ENCODE data around the gene BAD.

Gene BAD

DNA sequence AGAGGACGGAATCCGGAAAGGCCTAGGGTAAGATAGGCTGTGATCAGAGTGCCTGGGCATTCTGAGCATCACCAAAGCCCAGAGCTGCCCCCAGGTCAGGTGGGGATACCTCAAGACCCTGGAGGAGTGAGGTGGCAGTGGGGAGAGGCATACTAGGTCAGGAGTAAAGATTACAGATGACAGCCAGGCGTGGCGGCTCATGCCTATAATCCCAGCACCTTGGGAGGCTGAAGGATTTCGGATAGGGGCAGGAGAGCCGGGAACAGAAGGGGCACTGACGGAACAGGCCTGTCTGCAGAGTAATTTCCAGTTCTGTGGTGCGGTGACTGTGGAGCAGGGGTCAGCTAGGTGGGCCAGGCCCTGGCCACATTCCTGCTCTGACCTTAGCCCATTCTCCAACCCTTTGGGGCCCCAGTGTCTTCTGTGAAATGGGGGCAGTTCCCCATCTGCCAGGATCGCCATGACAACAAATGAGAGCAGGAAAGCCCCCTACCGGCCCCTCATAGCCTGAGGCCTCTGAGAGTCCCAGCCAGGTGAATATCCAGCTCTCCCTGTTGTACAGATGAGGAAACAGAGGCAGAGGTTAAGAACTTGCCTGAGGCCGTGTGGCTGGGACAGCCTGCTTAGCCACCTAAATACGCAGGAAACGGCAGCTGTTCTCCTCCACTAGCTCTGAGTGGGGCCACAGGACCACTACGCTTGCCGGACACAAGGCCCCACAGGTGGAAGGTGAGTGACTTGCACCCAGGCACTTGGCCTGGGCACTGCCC, 9.2 kb downstream of the BAD start:
- no peak for DNase-seq

DNA sequence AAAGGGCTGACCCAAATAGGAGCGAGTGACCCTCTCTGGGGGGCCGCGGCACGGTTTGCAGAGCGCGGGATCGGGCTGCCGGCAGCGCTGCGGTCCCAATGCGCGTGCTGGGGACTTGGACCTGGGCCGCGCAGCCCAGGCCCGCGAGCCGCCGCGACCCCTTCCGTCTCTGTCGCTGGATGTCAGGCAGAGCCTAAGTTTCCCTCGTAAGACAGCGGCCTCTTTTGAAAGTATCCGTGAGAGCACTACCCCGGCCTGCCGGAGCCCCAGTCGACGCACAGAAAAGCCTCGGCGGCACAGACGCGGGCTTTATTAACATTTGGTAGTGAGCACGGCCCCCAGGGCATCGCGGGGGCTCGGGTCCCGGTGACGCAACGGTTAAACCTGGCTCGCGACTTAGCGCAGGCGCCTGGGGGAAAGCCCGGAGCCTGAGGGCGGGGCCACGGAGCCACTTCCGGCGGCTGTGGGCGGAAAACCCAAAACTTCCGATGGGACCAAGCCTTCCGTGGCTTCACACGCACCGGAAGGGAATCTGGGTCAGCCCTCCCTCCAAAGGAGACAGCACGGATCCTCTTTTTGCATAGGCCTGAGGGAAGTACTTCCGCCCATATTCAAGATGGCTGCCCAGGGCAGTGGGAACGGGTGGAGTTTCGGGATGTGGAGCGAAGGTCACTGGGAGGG, 14.8 kb downstream of the BAD start:
- DNase-seq: peak; percentile 99

DNA sequence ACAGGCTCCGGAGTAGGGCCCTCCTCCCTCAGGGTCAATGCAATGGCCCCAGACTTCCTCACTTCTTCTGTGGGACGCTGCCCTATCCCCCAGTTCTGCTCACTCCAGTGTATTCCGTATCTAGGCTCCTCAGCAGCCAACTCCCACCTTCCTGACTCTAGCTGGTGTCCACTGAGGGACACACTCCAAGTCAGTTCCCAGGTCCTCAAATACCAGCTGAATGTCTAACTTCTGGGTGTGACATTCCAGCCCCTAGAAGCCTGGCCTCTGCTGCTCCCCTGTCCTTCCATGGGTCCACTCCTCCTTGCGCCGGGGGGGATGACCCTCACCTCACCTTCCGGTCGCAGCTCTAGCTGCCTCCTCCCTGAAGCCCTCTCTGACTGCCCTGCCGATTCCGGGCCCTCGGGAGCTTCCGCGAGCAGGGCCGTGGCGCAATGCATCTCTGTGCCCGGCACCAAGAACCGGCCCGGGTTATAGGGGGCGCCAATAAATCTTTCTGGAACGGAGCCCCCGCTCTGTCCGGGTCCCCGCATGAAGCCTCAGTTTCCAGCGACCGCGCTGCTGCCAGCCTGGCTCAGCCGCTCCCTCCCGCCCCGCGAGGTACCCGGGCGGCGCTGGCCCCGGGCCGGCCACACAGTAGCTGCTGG, 15.4 kb downstream of the BAD start:
- DNase-seq: no peak

DNA sequence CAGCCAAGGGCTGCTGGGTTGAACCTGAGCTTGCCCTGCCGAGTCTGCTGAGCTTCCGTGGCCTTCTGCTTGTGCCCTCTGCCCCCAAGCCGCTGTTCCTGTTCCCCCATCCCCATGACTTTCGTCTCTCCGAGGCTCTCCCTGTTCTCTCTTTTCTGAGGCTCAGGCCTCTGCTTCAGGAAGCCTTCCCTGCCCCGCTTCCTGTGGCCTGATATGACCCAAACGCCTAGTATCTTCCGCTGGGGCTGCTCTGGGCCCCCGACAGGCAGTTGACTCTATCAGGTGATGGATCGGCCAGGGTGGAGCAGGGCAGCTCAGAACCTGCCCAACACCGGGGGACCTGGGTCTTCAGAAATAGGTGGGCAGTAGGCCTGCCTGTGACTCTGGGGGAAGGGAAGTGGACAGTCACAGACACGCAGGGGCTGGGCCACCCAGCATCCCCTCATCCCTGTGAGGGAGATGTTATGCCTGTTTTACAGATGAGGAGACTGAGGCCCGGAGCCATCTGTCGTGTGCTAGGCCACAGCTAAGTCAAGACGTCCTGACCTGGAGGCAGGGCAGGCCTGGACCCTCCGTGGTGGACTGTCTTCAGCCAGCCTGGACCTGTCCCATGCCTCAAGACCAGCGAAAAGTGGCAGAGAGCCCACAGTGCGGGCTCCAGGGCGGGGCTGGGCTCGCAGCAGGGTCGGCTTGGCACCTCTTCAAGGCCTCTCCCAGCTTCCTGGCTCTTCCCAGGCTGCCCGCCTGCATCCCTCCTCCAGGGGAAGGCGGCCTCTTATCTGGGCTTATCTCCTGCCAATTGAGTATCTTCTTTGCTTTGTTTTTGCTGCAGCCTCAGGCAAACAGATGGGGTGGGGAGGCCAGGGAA, 16.2 kb downstream of the BAD start:
- DNase-seq: no peak

DNA sequence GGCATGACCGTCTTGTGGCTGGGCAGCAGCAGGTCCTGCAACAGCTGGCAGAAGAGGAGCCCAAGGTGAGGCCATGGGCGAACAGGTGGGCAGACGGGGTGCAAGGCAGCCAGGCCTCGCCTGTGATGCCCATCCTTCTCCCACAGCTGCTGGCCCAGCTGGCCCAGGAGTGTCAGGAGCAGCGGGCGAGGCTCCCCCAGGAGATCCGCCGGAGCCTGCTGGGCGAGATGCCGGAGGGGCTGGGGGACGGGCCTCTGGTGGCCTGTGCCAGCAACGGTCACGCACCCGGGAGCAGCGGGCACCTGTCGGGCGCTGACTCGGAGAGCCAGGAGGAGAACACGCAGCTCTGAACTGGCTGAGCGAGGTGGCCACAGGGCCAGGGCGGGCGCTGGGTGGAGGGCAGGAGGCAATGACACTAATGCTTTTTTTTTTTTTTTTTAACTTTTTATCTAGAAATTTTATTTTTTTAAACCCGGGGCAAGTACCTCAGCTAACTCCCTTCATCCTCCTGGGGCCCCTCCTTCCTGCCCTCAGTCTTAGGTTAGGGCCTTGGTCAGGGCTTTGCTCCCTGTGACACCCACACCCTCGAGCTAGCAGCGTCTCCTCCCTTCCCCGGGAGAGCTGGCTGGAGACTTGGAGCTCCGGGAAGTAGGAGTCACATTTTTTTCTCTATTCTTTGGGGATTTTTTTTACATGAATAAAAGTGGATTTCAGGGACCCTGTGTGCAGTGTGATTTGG, 17.1 kb downstream of the BAD start:
- no peak for DNase-seq

DNA sequence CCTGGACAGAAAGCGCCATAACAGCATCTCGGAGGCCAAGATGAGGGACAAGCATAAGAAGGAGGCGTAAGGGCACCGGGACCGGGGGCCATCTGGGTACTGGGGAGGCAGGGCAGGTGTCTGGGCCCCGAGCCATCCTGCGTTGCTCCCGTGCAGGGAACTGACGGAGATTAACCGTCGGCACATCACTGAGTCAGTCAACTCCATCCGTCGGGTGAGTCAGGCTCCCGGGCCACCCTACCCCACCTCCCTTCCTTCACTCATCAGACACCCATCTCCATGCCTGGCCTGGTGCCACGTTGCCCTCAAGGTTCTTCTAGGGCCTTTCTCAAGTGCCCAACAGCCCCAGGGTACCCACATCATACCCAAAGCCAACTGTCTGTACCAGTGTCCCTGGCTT, 18.1 kb downstream of the BAD start:
- DNase-seq: no peak

DNA sequence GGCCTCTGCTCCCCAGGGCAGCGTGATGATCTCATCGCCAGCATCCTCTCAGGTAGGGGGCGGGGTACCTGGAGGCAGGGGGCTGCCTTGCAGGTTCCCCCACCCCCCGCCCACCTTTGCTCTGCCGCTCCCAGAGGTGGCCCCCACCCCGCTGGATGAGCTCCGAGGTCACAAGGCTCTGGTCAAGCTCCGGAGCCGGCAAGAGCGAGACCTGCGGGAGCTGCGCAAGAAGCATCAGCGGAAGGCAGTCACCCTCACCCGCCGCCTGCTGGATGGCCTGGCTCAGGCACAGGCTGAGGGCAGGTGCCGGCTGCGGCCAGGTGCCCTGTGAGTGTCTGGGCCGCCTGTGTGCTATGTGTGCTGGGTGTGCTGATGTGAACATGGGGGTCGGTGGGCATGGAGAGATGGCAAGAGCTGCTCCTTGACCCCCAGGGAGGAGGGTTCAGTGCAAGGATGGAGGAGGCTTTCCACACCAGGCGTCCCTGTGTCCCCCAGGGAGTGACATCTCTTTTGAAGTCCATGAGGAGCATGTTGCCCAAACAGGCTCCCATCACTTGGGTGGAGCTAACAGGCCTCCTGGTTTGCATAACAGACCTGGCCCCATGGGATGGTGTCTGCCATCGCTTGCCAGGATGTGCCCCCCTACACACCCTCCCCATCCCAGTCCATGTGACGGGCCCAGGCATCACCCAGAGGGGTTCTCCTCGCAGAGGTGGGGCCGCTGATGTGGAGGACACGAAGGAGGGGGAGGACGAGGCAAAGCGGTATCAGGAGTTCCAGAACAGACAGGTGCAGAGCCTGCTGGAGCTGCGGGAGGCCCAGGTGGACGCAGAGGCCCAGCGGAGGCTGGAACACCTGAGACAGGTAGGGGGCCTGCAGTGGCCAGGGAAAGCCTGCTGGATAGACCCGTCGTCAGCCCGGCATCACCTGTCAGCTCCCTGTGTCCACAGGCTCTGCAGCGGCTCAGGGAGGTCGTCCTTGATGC, 19.0 kb downstream of the BAD start:
- DNase-seq: no peak

DNA sequence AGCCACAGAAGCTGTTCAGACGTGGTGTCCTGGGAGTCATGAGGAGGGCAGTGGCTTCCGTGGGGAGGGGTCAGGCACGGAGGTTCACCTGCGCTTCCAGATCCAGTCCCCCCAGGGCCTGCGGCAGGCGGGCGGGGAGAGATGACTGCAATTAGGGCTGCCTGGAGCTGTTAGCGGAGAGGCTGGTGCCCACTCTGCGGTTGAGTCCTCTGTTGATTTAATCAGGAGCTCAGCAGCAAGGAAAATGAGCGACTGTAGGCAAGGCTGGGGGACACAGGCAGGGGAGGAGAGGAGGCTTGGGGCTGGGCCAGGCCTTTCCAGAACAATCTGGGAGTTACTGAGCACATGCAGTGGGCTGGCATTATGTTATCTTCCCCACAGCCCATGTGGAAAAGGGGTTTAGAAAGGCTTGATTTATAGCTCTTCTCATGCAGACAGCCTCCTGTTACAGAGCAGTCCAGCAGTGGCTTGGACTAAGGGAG, 20.1 kb downstream of the BAD start:
- no peak for DNase-seq

DNA sequence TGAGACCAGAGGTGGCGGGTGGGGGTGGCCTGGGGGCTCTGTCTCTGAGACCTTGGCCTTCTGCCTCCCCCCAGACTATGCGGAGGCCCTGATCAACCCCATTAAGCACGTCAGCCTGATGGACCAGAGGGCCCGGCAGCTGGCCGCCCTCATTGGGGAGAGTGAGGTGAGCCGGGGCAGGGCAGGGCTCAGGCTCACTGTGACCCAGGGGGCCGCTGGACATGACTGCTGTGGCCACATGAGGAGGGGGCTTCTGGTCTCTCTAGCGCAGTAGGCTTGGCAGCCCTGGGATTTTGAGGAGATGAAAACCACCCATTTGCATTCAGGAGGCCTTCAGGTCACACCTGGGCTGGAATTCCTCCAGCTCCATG, 20.5 kb downstream of the BAD start:
- no peak for DNase-seq

DNA sequence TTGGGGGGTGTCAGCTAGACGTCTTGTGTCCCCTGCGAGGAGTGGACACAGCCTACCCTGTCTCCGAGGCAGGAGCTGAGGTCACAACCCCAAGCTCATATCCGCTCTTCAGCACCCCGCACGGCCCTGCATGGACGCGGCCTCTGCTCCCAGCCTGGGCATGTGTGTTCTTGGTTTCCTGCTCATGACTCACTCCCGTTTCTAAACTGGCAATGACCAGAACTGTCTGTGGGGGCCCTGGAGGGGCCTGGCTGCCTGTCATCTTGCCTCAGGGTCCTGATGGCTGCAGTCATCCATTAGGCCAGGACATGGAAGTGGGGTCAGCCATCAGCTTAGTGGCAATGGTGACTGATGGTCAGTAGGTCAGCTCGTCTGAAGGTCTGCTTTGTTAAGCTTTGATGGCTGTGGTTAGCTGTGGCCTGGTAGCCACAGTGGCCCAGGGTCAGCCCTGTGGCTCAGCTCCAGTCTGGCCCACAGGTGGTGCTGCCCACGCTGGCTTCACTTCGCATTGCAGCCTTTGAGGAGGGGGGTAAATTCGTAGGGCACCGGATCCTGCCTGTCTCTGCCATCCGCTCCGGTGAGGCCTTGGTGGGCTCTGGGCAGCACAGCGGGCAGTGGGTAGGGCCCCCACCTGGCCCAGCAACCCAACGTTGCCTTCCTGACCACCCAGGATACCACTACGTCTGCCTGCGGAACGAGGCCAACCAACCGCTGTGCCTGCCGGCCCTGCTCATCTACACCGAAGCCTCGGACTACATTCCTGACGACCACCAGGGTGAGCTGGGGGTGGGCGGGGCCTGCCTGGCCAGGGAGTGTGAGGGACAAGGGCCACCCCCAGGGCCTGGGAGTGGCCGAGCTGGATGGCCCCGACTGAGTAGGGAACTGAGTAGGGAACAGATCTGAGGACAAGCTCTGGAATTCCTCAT, 21.2 kb downstream of the BAD start:
- DNase-seq: no peak

DNA sequence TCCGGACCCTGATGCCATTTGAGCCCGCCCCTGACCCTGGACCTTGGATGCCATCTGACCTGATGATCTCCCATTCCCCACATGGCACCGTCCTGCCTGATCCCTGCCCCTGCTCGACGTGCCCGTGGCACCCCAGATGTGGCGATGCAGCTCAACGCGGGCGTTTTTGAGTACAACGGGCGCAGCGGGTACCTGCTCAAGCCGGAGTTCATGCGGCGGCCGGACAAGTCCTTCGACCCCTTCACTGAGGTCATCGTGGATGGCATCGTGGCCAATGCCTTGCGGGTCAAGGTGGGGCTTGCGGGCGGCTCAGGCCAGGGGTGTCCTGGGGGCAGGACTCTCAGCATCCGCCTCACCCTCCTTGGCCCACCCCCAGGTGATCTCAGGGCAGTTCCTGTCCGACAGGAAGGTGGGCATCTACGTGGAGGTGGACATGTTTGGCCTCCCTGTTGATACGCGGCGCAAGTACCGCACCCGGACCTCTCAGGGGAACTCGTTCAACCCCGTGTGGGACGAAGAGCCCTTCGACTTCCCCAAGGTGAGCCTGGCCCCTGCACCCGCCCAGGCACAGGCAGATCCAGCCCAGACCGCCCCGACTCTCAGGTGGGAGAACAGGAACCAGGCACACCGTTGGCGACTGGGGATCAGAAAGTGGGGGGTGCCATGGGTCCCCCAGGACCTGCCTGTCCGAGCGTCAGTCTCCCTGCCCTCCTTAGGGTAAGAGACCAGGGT, 22.0 kb downstream of the BAD start:
- no peak for DNase-seq

DNA sequence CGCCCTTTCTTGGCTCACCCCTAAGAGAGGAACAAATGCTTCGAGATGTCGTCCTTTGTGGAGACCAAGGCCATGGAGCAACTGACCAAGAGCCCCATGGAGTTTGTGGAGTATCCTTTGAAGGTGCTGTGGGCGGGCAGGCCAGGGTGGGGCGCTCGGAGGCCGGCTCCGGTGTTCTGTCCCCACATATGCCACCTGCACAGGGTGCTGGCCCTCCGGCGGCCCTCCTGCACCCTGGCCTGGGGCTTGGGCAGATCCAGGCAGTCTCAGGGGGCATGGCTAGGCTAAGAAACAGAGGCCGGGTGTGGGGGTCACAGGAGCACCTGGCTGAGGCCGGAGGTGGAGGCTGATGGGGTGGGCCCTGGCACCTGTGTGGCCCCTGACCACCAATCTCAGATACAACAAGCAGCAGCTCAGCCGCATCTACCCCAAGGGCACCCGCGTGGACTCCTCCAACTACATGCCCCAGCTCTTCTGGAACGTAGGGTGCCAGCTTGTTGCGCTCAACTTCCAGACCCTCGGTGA, 22.8 kb downstream of the BAD start:
- DNase-seq: no peak

DNA sequence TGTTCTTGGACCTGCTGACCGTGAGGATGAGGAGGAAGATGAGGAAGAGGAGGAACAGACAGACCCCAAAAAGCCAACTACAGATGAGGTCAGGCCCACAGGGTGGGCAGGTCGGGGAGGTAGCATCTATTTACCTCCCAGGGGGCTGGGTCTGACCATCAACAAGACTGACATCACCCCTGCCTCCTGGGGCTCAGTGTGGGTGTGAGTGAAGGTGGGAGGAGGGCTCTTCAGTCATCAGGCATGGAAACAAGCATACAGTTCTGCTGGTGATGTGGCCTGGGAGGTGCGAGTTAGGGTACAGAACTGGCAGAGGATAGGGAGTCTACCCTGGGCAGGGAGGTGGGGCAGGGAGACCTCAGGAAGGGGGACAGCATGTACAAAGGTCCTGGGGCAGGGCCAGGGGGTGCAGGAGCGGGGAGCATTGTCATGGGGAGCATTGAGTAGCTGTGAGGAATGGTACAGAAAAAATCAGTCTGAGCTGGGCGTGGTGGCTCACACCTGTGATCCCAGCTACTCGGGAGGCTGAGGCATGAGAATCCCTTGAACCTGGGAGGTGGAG, 24.2 kb downstream of the BAD start:
- DNase-seq: no peak

DNA sequence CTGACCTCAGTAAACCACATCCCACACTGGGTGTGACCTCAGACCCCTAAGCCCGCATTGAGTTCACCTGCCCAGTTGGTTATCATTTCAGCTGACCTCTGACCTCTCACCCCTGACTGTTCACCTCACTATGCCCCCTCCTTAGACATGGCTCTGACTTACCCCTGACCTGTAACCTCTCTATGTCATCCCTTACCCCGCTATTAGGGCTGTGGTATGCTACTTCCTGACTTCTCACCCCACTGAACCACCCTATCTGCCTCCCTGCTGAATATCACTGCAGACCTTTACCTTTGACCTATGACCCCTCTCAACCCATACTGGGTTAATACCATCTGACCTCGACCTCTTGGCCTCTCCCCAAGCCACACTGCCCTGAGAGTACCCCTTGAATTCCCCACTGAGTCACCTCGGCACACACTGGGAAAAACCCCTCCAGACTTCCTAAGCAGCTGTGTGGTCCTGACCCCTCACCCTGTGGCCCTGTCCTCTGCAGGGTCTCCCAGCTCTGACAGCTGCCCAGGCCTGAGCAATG, 24.9 kb downstream of the BAD start:
- no peak for DNase-seq

DNA sequence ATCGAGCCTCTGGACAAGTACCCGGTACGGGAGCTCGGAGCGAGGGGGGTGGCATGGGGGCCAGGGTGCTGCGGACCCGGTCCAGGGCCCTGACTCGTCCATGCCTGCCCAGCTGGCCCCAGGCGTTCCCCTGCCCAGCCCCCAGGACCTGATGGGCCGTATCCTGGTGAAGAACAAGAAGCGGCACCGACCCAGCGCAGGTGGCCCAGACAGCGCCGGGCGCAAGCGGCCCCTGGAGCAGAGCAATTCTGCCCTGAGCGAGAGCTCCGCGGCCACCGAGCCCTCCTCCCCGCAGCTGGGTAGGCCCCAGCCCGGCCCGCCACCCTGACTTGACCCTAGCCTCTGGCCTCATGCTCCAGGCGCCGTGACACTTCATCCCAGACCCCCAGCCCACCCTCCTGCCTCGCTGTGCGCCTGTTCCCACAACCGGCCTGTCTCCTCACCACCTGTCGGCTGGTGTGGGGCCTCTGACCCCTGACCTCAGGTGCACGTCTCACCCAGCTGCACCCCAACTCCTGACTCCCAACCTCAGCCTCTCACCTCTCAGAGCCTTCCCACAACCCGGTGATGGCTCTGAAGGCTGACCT, 25.4 kb downstream of the BAD start:
- no peak for DNase-seq

DNA sequence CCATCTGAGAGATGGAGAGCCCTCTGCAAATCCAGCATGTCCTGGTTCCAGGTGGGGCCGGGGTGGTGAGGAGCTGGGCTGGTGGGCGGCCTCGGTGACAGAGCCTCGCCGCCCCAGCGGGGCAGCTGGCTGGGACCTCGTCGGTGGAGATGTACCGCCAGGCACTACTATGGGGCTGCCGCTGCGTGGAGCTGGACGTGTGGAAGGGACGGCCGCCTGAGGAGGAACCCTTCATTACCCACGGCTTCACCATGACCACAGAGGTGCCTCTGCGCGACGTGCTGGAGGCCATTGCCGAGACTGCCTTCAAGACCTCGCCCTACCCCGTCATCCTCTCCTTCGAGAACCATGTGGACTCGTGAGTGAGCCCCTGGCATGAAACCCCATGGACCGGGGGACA, 26.1 kb downstream of the BAD start:
- DNase-seq: no peak

DNA sequence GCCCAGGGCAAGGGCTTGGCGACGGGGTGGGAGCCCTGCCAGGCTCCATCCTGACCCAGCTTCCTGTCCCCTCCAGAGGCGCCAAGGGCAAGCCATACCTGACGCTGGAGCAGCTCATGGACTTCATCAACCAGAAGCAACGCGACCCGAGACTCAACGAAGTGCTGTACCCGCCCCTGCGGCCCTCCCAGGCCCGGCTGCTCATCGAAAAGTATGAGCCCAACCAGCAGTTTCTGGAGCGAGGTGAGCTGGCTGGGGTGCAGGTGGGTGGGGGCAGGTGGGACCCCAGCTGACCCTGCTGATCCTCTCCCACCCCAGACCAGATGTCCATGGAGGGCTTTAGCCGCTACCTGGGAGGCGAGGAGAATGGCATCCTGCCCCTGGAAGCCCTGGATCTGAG, 28.2 kb downstream of the BAD start:
- DNase-seq: no peak
